Neuronal stem cell (in vitro differentiated cells): ENCODE data around the gene SEL1L3.
A peak's percentile ranks its signal among the peaks of the same experiment; 100 is the strongest.
"Not testable (repeated sequence)": the region's sequence is repeated elsewhere in the genome, so short reads cannot be mapped to it uniquely, and the experiment has no call there.

Source experiments
- DNase-seq: peaks from one replicate; pipeline ENCODE4 v3.0.0-alpha.2; 2013; ENCODE audit warnings: low spot score
- H2AFZ ChIP-seq: one replicate; pipeline ENCODE4 v1.6.1; 2013; ENCODE audit warnings: mild to moderate bottlenecking, low read length, inconsistent platforms
- H2AK5ac ChIP-seq: 2 replicates; pipeline ENCODE4 v1.6.1; 2013; ENCODE audit warnings: low read depth, mild to moderate bottlenecking, inconsistent platforms, low read length, moderate library complexity, mixed read lengths
- H2BK120ac ChIP-seq: 2 replicates; pipeline ENCODE4 v1.6.1; 2013; ENCODE audit warnings: low read depth, mild to moderate bottlenecking, inconsistent platforms, low read length, moderate library complexity, mixed read lengths
- H2BK12ac ChIP-seq: one replicate; pipeline ENCODE4 v1.6.1; 2013; ENCODE audit warnings: low read length, inconsistent platforms
- H2BK15ac ChIP-seq: 2 replicates; pipeline ENCODE4 v1.6.1; 2013; ENCODE audit warnings: mild to moderate bottlenecking, low read length, inconsistent platforms, mixed read lengths
- H2BK5ac ChIP-seq: one replicate; pipeline ENCODE4 v1.6.1; 2013; ENCODE audit warnings: inconsistent platforms, mild to moderate bottlenecking, low read length, moderate library complexity
- H3K14ac ChIP-seq: one replicate; pipeline ENCODE4 v1.6.1; 2013; ENCODE audit warnings: low read length, inconsistent platforms
- H3K18ac ChIP-seq: 2 replicates; pipeline ENCODE4 v1.6.1; 2013; ENCODE audit warnings: low read length, inconsistent platforms
- H3K23ac ChIP-seq: 2 replicates; pipeline ENCODE4 v1.6.1; 2013; ENCODE audit warnings: low read depth, mild to moderate bottlenecking, mixed read lengths, low read length, inconsistent platforms; ENCODE audit not compliant: poor library complexity
- H3K27ac ChIP-seq: replicated peaks from 3 replicates; pipeline ENCODE4 v1.5.1; 2013; ENCODE audit warnings: low read length, inconsistent platforms
- H3K27me3 ChIP-seq, 3 experiments: 2 replicates each; pipeline ENCODE4 v1.6.1; 2013; ENCODE audit warnings: low read length in 3 of 3, mild to moderate bottlenecking in 2 of 3, inconsistent platforms in 1 of 3, low read depth in 1 of 3, mixed read lengths in 1 of 3, moderate library complexity in 1 of 3; ENCODE audit not compliant: control insufficient read depth in 3 of 3, insufficient read depth in 3 of 3
- H3K36me3 ChIP-seq, 2 donors: replicated peaks in 1 of 2; 2 replicates each; pipeline ENCODE4 v1.6.1; 2013; ENCODE audit warnings: low read length in 2 of 2; ENCODE audit not compliant: control insufficient read depth in 2 of 2, insufficient read depth in 2 of 2
- H3K4ac ChIP-seq: 2 replicates; pipeline ENCODE4 v1.6.1; 2013; ENCODE audit warnings: inconsistent platforms, mild to moderate bottlenecking, low read length, moderate library complexity
- H3K4me1 ChIP-seq, 2 donors: 1 replicate in 1 of 2; 2 replicates in 1 of 2; pipeline ENCODE4 v1.6.1; 2013; ENCODE audit warnings: low read length in 2 of 2, low read depth in 1 of 2; ENCODE audit not compliant: control insufficient read depth in 2 of 2, insufficient read depth in 1 of 2
- H3K4me2 ChIP-seq: one replicate; pipeline ENCODE4 v1.6.1; 2013; ENCODE audit warnings: mild to moderate bottlenecking, low read length, inconsistent platforms; ENCODE audit not compliant: insufficient read depth, poor library complexity, severe bottlenecking
- H3K4me3 ChIP-seq, 2 donors: 2 replicates each; pipeline ENCODE4 v1.5.1; 2013; ENCODE audit warnings: low read length in 2 of 2, mild to moderate bottlenecking in 2 of 2, inconsistent platforms in 1 of 2, moderate library complexity in 1 of 2
- H3K79me1 ChIP-seq: one replicate; pipeline ENCODE4 v1.6.1; 2013; ENCODE audit warnings: low read depth, mild to moderate bottlenecking, inconsistent platforms, low read length, moderate library complexity
- H3K9ac ChIP-seq: one replicate; pipeline ENCODE4 v1.6.1; 2013; ENCODE audit warnings: mild to moderate bottlenecking, low read depth, low read length, inconsistent platforms; ENCODE audit not compliant: poor library complexity
- H3K9me3 ChIP-seq, 2 donors: replicated peaks in 1 of 2; 2 replicates each; pipeline versions ENCODE3 to v1.6.1; 2013; ENCODE audit warnings: low read length in 2 of 2, mild to moderate bottlenecking in 2 of 2, inconsistent platforms in 1 of 2, low read depth in 1 of 2, mixed read lengths in 1 of 2, moderate library complexity in 1 of 2; ENCODE audit not compliant: control insufficient read depth in 2 of 2, insufficient read depth in 1 of 2
- H4K8ac ChIP-seq: one replicate; pipeline ENCODE4 v1.6.1; 2013; ENCODE audit warnings: low read depth, mild to moderate bottlenecking, inconsistent platforms, low read length, moderate library complexity
- H4K91ac ChIP-seq: one replicate; pipeline ENCODE4 v1.6.1; 2013; ENCODE audit warnings: low read length, low read depth, mild to moderate bottlenecking, inconsistent platforms; ENCODE audit not compliant: poor library complexity
- WGBS, 2 donors: extraction: QIAGEN DNeasy Blood & Tissue Kit; methylation state at CpG; one replicate each; pipeline ENCODE4 v1.1.7; 2013; ENCODE audit warnings: missing lambda C conversion rate in 2 of 2, mixed read lengths in 1 of 2; ENCODE audit not compliant: insufficient read length in 2 of 2, insufficient replicate concordance in 1 of 2; ENCODE audit errors: extremely low coverage in 2 of 2; 5-methylcytosine and 5-hydroxymethylcytosine counted together

Gene SEL1L3

DNA sequence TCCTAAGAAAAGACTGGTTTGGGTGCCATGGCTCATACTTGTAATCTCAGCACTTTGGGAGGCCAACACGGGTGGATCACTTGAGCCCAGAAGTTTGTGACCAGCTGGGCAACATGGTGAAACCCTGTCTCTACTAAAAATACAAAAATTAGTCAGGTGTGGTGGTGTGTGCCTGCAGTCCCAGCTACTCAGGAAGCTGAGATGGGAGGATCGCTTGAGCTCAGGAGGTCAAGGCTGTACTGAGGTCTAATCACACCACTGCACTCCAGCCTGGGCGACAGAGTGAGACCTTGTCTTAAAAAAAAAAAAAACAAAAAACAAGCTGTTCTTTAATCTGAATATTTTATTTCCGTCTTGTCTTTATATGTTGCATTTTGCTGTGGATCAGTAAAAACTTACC, 3.6 kb upstream of the SEL1L3 start:
- H3K4me3 ChIP-seq, H3K4ac ChIP-seq, H3K14ac ChIP-seq, H3K9me3 ChIP-seq, H2BK15ac ChIP-seq, H3K9ac ChIP-seq, DNase-seq, H4K8ac ChIP-seq, H3K4me2 ChIP-seq, H2AK5ac ChIP-seq, H3K23ac ChIP-seq, H3K36me3 ChIP-seq, H2AFZ ChIP-seq, H2BK5ac ChIP-seq, H4K91ac ChIP-seq, H3K4me1 ChIP-seq, H2BK12ac ChIP-seq, H2BK120ac ChIP-seq, H3K27ac ChIP-seq, H3K18ac ChIP-seq, H3K79me1 ChIP-seq: not testable (repeated sequence)
- H3K27me3 ChIP-seq = peaks cover 0 to 48% (median 11%) of the 10 kb centered on the region in 3 experiments
- no CpG with 5 or more reads among the region's 4 CpGs for WGBS, 2 donors

DNA sequence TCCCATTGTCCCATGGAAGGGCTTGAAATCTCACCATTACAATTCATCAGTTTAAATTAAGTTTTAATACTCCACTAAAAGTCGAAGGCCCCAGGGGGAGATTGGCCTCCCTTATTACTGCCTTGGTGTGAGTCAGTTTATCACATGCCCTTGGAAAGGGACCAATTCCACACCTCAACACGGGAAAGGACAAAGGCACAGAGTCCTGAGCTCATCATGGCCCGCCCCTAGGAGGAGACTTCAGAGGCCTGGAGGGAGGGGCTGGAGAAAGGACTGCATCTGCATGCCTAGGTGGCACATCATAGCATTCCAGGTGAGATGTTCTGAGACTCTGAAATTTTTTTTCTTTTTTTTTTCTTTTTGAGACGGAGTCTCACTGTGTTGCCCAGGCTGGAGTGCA, 2.8 kb upstream of the SEL1L3 start:
- no CpG with 5 or more reads among the region's 4 CpGs for whole genome bisulfite sequencing, 2 donors
- Histone ChIP-seq H3K4me2 (no peak overlapping the region), H3K9ac (no peak overlapping the region), H3K4me3 (no peak overlapping the region), H4K8ac (no peak overlapping the region), H3K79me1 (no peaks in the 10 kb centered on the region), H2BK5ac (no peak overlapping the region), H2BK120ac (no peak overlapping the region), H3K18ac (no peak overlapping the region), H4K91ac (no peak overlapping the region), H2AFZ (no peak overlapping the region), H3K9me3 (no peaks in the 10 kb centered on the region), H3K23ac (no peak overlapping the region), H3K36me3 (no peaks in the 10 kb centered on the region), H2BK15ac (no peak overlapping the region), H3K27ac (no peak overlapping the region), H3K27me3 (peaks cover 0 to 55% (median 11%) of the 10 kb centered on the region in 3 experiments), H3K4me1 (peaks cover 2 to 4% of the 10 kb centered on the region in 2 donors), H2BK12ac (no peak overlapping the region), H2AK5ac (no peak overlapping the region), H3K14ac (no peak overlapping the region), H3K4ac (no peak overlapping the region)
- DNase-seq = no peak

DNA sequence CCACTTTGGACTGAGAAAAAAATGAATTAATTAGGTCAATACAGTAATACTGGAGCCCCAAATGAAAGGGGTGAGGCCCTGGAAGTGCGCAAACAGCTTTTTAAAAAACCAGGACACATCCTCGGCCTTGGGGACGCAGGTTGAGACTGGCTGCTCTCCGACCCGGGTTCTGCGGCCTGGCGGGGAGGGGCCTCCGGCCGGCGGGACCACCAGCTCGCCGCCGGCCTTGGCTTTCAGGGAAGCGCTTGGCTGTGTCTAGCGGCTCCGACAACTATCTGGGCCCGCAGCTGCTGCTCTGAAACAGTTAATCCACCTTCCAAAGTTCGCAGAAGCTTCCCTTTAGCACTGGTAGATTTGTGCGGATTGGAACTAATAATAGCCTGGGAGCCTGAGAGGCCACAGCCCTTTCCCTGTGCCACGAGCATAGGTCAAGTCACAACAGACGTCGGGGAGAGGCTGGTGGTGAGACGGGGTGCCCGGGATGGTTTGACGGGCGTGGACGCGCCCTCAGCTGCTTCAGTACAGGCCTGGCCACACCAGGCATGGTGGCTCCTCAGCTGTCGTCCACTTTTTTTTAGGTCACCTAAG, 1.1 kb upstream of the SEL1L3 start:
- Histone ChIP-seq H2BK5ac (no peak overlapping the region), H3K9ac (no peak overlapping the region), H3K4me2 (peak overlapping the region; percentile 83), H3K4me1 (peaks cover 9 to 10% of the 10 kb centered on the region in 2 donors), H3K27ac (no peak overlapping the region), H4K8ac (no peak overlapping the region), H3K4me3 (no peak overlapping the region), H3K18ac (no peak overlapping the region), H3K9me3 (no peaks in the 10 kb centered on the region), H3K79me1 (no peaks in the 10 kb centered on the region), H2BK120ac (peak overlapping the region; percentile 57), H2BK15ac (no peak overlapping the region), H3K14ac (no peak overlapping the region), H3K23ac (no peak overlapping the region), H3K4ac (no peak overlapping the region), H3K27me3 (peaks cover 0 to 63% (median 11%) of the 10 kb centered on the region in 3 experiments), H4K91ac (no peak overlapping the region), H2AFZ (peak overlapping the region; percentile 64), H2AK5ac (peak overlapping the region; percentile 8), H2BK12ac (no peak overlapping the region), H3K36me3 (no peaks in the 10 kb centered on the region)
- DNase-seq = peak; percentile 24
- no CpG with 5 or more reads among the region's 29 CpGs for WGBS, 2 donors

DNA sequence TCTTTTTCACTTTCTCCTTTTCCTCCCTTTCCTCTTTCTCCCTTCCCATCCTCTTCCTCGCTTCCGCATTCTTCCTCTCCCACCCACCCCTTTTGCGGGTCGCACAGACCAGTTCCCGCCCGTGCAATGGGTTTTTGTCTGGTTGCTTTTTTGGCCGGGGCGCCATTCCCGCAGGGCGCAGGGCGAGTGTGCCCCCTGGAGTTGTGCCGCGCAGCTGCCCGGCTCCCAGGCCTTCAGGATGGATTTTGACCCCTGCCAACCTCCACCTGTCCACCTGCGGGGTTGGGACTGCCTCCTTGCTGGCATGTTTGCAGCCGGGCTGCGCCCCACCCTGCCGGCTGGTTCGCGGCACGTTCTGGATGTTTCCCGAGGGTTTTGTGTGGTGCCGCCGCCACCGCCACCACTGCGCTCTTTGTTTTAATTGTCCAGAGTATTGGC, 578 bp upstream of the SEL1L3 start:
- no peaks in the 10 kb centered on the region for H3K79me1 ChIP-seq
- H4K8ac ChIP-seq = no peak overlapping the region
- DNase-seq = peak; percentile 17
- peak overlapping the region; percentile 83 for H3K4me2 ChIP-seq
- H2AK5ac ChIP-seq = no peak overlapping the region
- no peak overlapping the region for H4K91ac ChIP-seq
- no peak overlapping the region for H2BK12ac ChIP-seq
- H3K14ac ChIP-seq = no peak overlapping the region
- H3K18ac ChIP-seq = no peak overlapping the region
- H3K27ac ChIP-seq = no peak overlapping the region
- H2BK5ac ChIP-seq = no peak overlapping the region
- H3K4me1 ChIP-seq = peaks cover 9 to 11% of the 10 kb centered on the region in 2 donors
- H2BK120ac ChIP-seq = peak overlapping the region; percentile 57
- peak overlapping the region; percentile 18 to 71 for H3K4me3 ChIP-seq
- H3K23ac ChIP-seq = no peak overlapping the region
- H2AFZ ChIP-seq = peak overlapping the region; percentile 64
- no CpG with 5 or more reads among the region's 26 CpGs for WGBS, 2 donors
- peaks cover 0 to 62% (median 11%) of the 10 kb centered on the region in 3 experiments for H3K27me3 ChIP-seq
- H3K9me3 ChIP-seq = no peaks in the 10 kb centered on the region
- no peak overlapping the region for H3K9ac ChIP-seq
- H3K36me3 ChIP-seq = no peaks in the 10 kb centered on the region
- no peak overlapping the region for H2BK15ac ChIP-seq
- no peak overlapping the region for H3K4ac ChIP-seq
